HepG2 (cell line): ENCODE measurements around the gene VGLL3.

Source experiments
- ADNP ChIP-seq: sonication (generic); formaldehyde crosslinking; IDR thresholded peaks from 2 replicates; pipeline ENCODE4 v1.4.0; 2020; ENCODE audit warnings: missing genetic modification reagents
- ARNT2 ChIP-seq: sonication (generic); formaldehyde crosslinking; IDR thresholded peaks from 2 replicates; pipeline ENCODE4 v1.8.0; 2022; ENCODE audit warnings: mild to moderate bottlenecking, low read depth, missing genetic modification reagents, moderate library complexity
- CTCF ChIP-seq: sonication (generic); formaldehyde crosslinking; IDR thresholded peaks from 2 replicates; pipeline ENCODE4 v1.5.0; 2020; ENCODE audit warnings: mild to moderate bottlenecking, missing genetic modification reagents, moderate library complexity
- EP300 ChIP-seq, 3 experiments: sonication (generic) in 1 of 3; formaldehyde crosslinking in 1 of 3; IDR thresholded peaks; 2 replicates each; pipeline versions ENCODE4 v1.5.1 to v1.6.1; 2011 to 2020; ENCODE audit warnings: low read depth in 2 of 3, low read length in 2 of 3, borderline replicate concordance in 1 of 3, improper control_type of control experiment in 1 of 3, mild to moderate bottlenecking in 1 of 3, missing genetic modification reagents in 1 of 3, moderate library complexity in 1 of 3
- KLF6 ChIP-seq: IDR thresholded peaks from 2 replicates; pipeline ENCODE4 v1.8.0; 2016; ENCODE audit warnings: missing biosample characterization, missing genetic modification reagents
- SP1 ChIP-seq, 2 experiments: fragments of 450-650 bp in 1 of 2; sonication (generic) in 1 of 2; formaldehyde crosslinking in 1 of 2; IDR thresholded peaks; 2 replicates each; pipeline versions ENCODE4 v1.4.0 to v1.6.1; 2016 to 2020; ENCODE audit warnings: missing genetic modification reagents in 1 of 2
- STAT6 ChIP-seq: sonication (generic); formaldehyde crosslinking; IDR thresholded peaks from 2 replicates; pipeline ENCODE4 v1.4.0; 2020; ENCODE audit warnings: missing genetic modification reagents, mild to moderate bottlenecking, borderline replicate concordance
- ZBED4 ChIP-seq: sonication (generic); formaldehyde crosslinking; IDR thresholded peaks from 2 replicates; pipeline ENCODE4 v1.4.0; 2020; ENCODE audit warnings: missing genetic modification reagents, borderline replicate concordance
- ZBTB40 ChIP-seq, 2 experiments: fragments of 450-650 bp in 1 of 2; sonication (generic) in 1 of 2; formaldehyde crosslinking in 1 of 2; IDR thresholded peaks; 2 replicates each; pipeline versions ENCODE4 v1.6.1 to v1.8.0; 2016 to 2022; ENCODE audit warnings: antibody characterized with exemption in 1 of 2, mild to moderate bottlenecking in 1 of 2, missing genetic modification reagents in 1 of 2
- ZFP36 ChIP-seq: fragments of 150-350 bp; IDR thresholded peaks from 2 replicates; pipeline ENCODE4 v1.6.1; 2018; ENCODE audit warnings: borderline replicate concordance, low read length, low read depth; ENCODE audit not compliant: partially characterized antibody
- ZNF274 ChIP-seq: sonication (generic); formaldehyde crosslinking; IDR thresholded peaks from 2 replicates; pipeline ENCODE4 v1.5.1; 2020; ENCODE audit warnings: mild to moderate bottlenecking, missing genetic modification reagents
- ZNF800 ChIP-seq: sonication (generic); formaldehyde crosslinking; IDR thresholded peaks from 2 replicates; pipeline ENCODE4 v1.4.0; 2020; ENCODE audit warnings: missing genetic modification reagents

- TF ChIP-seq ZBED4 (CRISPR knock-in tag) (no peak), CTCF (CRISPR knock-in tag) (no peak), KLF6 (CRISPR knock-in tag) (no peak), SP1 (IDR thresholded peaks at IDR 0.05) (no peak), SP1 (CRISPR knock-in tag; IDR thresholded peaks at IDR 0.05) (no peak), ZFP36 (no peak), EP300 (IDR thresholded peaks at IDR 0.05; ENCODE audit: low read depth in 2 of 2, low read length in 2 of 2) (no peak), EP300 (CRISPR knock-in tag; IDR thresholded peaks at IDR 0.05; ENCODE audit: borderline replicate concordance) (no peak), STAT6 (CRISPR knock-in tag) (no peak), ARNT2 (no peak), ZNF800 (no peak), ZBTB40 (IDR thresholded peaks at IDR 0.05) (no peak), ZBTB40 (CRISPR knock-in tag; IDR thresholded peaks at IDR 0.05) (no peak), ZNF274 (CRISPR knock-in tag) (no peak), ADNP (CRISPR knock-in tag) (no peak)
Measured at GRCh38 chr3:86930181-86930580, 60.8 kb downstream of the VGLL3 start.
